ENCODE data around the gene NEDD4L. TPM values are rescaled to one million over a fixed set of nuclear protein-coding genes. Genes with fewer than 3 reads are reported as not detected.

The NEDD4L gene
- total RNA-seq, 4 donors from 2014 or later: 44.0 to 104 (median 59.6) TPM

- no peaks in the 10 kb centered on the region for H3K27me3 ChIP-seq
- no peaks in the 10 kb centered on the region for H3K36me3 ChIP-seq
- 51% methylated on average over 4 of the region's 4 CpGs for WGBS
- no peak for DNase-seq (ENCODE audit: low spot score in 2 of 2)
- H3K4me3 ChIP-seq: no peak overlapping the region
- no peak for TF ChIP-seq POLR2A (IDR thresholded peaks at IDR 0.05)
- no peak for TF ChIP-seq POLR2AphosphoS5 (IDR thresholded peaks at IDR 0.05)
- H3K9me3 ChIP-seq: no peaks in the 10 kb centered on the region
- peaks cover 1% of the 10 kb centered on the region for H3K4me1 ChIP-seq
- H3K27ac ChIP-seq: no peak overlapping the region
Observed at GRCh38 chr18:58208207-58208932, 164.3 kb downstream of the NEDD4L start.

DNA sequence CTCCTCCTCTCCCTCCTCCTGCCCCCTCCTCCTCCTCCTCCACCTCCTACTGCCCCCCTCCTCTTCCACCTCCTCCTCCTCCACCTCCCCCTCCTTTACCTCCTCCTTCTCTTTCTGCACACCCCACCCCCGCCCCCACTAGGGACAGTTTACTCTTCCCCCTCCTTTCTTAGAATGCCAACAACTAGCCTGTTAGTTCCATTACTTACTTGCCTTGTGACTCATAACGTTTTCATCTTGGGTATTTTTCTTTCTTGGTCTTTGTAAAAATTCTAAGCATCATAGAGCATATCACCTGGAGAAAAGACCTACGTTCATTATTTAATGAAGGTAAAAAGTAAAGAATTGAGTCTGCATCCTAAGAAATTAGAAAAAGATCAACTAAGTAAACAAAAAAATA, 165.3 kb downstream of the NEDD4L start:
- Histone ChIP-seq H3K4me3 (no peak overlapping the region), H3K9me3 (no peaks in the 10 kb centered on the region), H3K27me3 (no peaks in the 10 kb centered on the region), H3K36me3 (no peaks in the 10 kb centered on the region), H3K27ac (no peak overlapping the region), H3K4me1 (peaks cover 6% of the 10 kb centered on the region)
- DNase-seq (ENCODE audit: low spot score in 2 of 2): no peak
- no peak for TF ChIP-seq POLR2A (IDR thresholded peaks at IDR 0.05)
- TF ChIP-seq EP300 (IDR thresholded peaks at IDR 0.05): no peak
- no peak for TF ChIP-seq POLR2AphosphoS5 (IDR thresholded peaks at IDR 0.05)
- TF ChIP-seq, protein P1, sequence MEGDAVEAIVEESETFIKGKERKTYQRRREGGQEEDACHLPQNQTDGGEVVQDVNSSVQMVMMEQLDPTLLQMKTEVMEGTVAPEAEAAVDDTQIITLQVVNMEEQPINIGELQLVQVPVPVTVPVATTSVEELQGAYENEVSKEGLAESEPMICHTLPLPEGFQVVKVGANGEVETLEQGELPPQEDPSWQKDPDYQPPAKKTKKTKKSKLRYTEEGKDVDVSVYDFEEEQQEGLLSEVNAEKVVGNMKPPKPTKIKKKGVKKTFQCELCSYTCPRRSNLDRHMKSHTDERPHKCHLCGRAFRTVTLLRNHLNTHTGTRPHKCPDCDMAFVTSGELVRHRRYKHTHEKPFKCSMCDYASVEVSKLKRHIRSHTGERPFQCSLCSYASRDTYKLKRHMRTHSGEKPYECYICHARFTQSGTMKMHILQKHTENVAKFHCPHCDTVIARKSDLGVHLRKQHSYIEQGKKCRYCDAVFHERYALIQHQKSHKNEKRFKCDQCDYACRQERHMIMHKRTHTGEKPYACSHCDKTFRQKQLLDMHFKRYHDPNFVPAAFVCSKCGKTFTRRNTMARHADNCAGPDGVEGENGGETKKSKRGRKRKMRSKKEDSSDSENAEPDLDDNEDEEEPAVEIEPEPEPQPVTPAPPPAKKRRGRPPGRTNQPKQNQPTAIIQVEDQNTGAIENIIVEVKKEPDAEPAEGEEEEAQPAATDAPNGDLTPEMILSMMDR (IDR thresholded peaks at IDR 0.05): no peak
- 84% methylated on average over 3 of the region's 3 CpGs for WGBS

- peaks cover 6% of the 10 kb centered on the region for H3K4me1 ChIP-seq
- H3K27ac ChIP-seq: peak overlapping the region; percentile 14
- no peaks in the 10 kb centered on the region for H3K27me3 ChIP-seq
- WGBS: 75% methylated on average over 4 of the region's 4 CpGs
- H3K9me3 ChIP-seq: no peaks in the 10 kb centered on the region
- DNase-seq (ENCODE audit: low spot score in 2 of 2): no peak
- no peaks in the 10 kb centered on the region for H3K36me3 ChIP-seq
- TF ChIP-seq, protein P1 (IDR thresholded peaks at IDR 0.05): no peak
- TF ChIP-seq EP300 (IDR thresholded peaks at IDR 0.05) (no peak), POLR2AphosphoS5 (IDR thresholded peaks at IDR 0.05) (no peak), POLR2A (IDR thresholded peaks at IDR 0.05) (no peak)
- H3K4me3 ChIP-seq: no peak overlapping the region
Observed at GRCh38 chr18:58211510-58211909, 167.5 kb downstream of the NEDD4L start.

GRCh38 chr18:58212274-58212673, 168.2 kb downstream of the NEDD4L start:
- 81% methylated on average over 8 of the region's 8 CpGs for WGBS
- Histone ChIP-seq H3K27ac (no peak overlapping the region), H3K36me3 (no peaks in the 10 kb centered on the region), H3K4me3 (no peak overlapping the region), H3K4me1 (peaks cover 6% of the 10 kb centered on the region), H3K27me3 (no peaks in the 10 kb centered on the region), H3K9me3 (no peaks in the 10 kb centered on the region)
- DNase-seq (ENCODE audit: low spot score in 2 of 2): no peak
- no peak for TF ChIP-seq POLR2A (IDR thresholded peaks at IDR 0.05)
- TF ChIP-seq POLR2AphosphoS5 (IDR thresholded peaks at IDR 0.05): no peak
- TF ChIP-seq EP300 (IDR thresholded peaks at IDR 0.05): no peak
- TF ChIP-seq, protein P1 (IDR thresholded peaks at IDR 0.05): no peak

GRCh38 chr18:58213440-58213839, 169.4 kb downstream of the NEDD4L start:
- H3K36me3 ChIP-seq: no peaks in the 10 kb centered on the region
- H3K27me3 ChIP-seq: no peaks in the 10 kb centered on the region
- no peak overlapping the region for H3K27ac ChIP-seq
- no peak overlapping the region for H3K4me3 ChIP-seq
- WGBS: 68% methylated on average over 2 of the region's 2 CpGs
- no peak for DNase-seq (ENCODE audit: low spot score in 2 of 2)
- H3K4me1 ChIP-seq: peaks cover 6% of the 10 kb centered on the region
- TF ChIP-seq POLR2AphosphoS5 (IDR thresholded peaks at IDR 0.05) (no peak), EP300 (IDR thresholded peaks at IDR 0.05) (no peak), POLR2A (IDR thresholded peaks at IDR 0.05) (no peak)
- TF ChIP-seq, protein P1 (IDR thresholded peaks at IDR 0.05): no peak
- H3K9me3 ChIP-seq: no peaks in the 10 kb centered on the region
